HEK293 (cell line): ENCODE results near the gene NCOA6.

Experiments
- BCL6B ChIP-seq: fragments of 450-650 bp; formaldehyde crosslinking; IDR thresholded peaks from 2 replicates; pipeline ENCODE4 v1.5.1; 2017; ENCODE audit warnings: missing biosample characterization, missing genetic modification characterization
- CTCF ChIP-seq: fragments of 450-650 bp; formaldehyde crosslinking; IDR thresholded peaks from 2 replicates; pipeline ENCODE4 v1.5.1; 2016; ENCODE audit warnings: missing biosample characterization, missing genetic modification characterization
- EGR2 ChIP-seq: fragments of 450-650 bp; formaldehyde crosslinking; IDR thresholded peaks from 2 replicates; pipeline ENCODE4 v1.5.1; 2016; ENCODE audit warnings: low read depth, missing biosample characterization, missing genetic modification characterization
- ELK4 ChIP-seq: IDR thresholded peaks from 2 replicates; pipeline ENCODE4 v1.6.1; 2011; ENCODE audit warnings: mild to moderate bottlenecking, low read depth, low read length, borderline replicate concordance
- GLI4 ChIP-seq: fragments of 450-650 bp; formaldehyde crosslinking; IDR thresholded peaks from 2 replicates; pipeline ENCODE4 v1.5.1; 2016; ENCODE audit warnings: missing biosample characterization, missing genetic modification characterization
- GLIS2 ChIP-seq: fragments of 450-650 bp; formaldehyde crosslinking; IDR thresholded peaks from 2 replicates; pipeline ENCODE4 v1.5.1; 2016; ENCODE audit warnings: missing biosample characterization, missing genetic modification characterization
- MZF1 ChIP-seq: fragments of 450-650 bp; formaldehyde crosslinking; IDR thresholded peaks from 2 replicates; pipeline ENCODE4 v1.5.1; 2017; ENCODE audit warnings: missing biosample characterization, missing genetic modification characterization, borderline replicate concordance
- PRDM1 ChIP-seq: fragments of 450-650 bp; formaldehyde crosslinking; IDR thresholded peaks from 2 replicates; pipeline ENCODE4; 2016; ENCODE audit warnings: missing biosample characterization, missing genetic modification characterization
- PRDM10 ChIP-seq: fragments of 450-650 bp; formaldehyde crosslinking; IDR thresholded peaks from 2 replicates; pipeline ENCODE4 v1.5.1; 2016; ENCODE audit warnings: missing biosample characterization, missing genetic modification characterization
- WT1 ChIP-seq: fragments of 450-650 bp; formaldehyde crosslinking; IDR thresholded peaks from 2 replicates; pipeline ENCODE4 v1.5.1; 2016; ENCODE audit warnings: missing biosample characterization, missing genetic modification characterization
- ZBTB17 ChIP-seq: fragments of 450-650 bp; formaldehyde crosslinking; IDR thresholded peaks from 2 replicates; pipeline ENCODE4 v1.5.1; 2016; ENCODE audit warnings: missing biosample characterization, missing genetic modification characterization
- ZBTB48 ChIP-seq: fragments of 450-650 bp; formaldehyde crosslinking; IDR thresholded peaks from 2 replicates; pipeline ENCODE4 v1.5.1; 2016; ENCODE audit warnings: missing biosample characterization, missing genetic modification characterization
- ZBTB8A ChIP-seq: fragments of 450-650 bp; formaldehyde crosslinking; IDR thresholded peaks from 2 replicates; pipeline ENCODE4 v1.5.1; 2016; ENCODE audit warnings: missing biosample characterization, missing genetic modification characterization
- ZFHX2 ChIP-seq: fragments of 450-650 bp; formaldehyde crosslinking; conservative IDR thresholded peaks from 2 replicates; pipeline ENCODE4 v1.5.1; 2016; ENCODE audit warnings: missing biosample characterization, missing genetic modification characterization
- ZFP69B ChIP-seq: fragments of 450-650 bp; formaldehyde crosslinking; IDR thresholded peaks from 2 replicates; pipeline ENCODE4 v1.5.1; 2016; ENCODE audit warnings: missing biosample characterization, missing genetic modification characterization
- ZNF10 ChIP-seq: fragments of 450-650 bp; formaldehyde crosslinking; IDR thresholded peaks from 2 replicates; pipeline ENCODE4 v1.5.1; 2017; ENCODE audit warnings: missing biosample characterization, missing genetic modification characterization
- ZNF140 ChIP-seq: fragments of 450-650 bp; formaldehyde crosslinking; IDR thresholded peaks from 2 replicates; pipeline ENCODE4 v1.5.1; 2016; ENCODE audit warnings: missing biosample characterization, missing genetic modification characterization
- ZNF223 ChIP-seq: fragments of 450-650 bp; formaldehyde crosslinking; IDR thresholded peaks from 2 replicates; pipeline ENCODE4 v1.5.1; 2016; ENCODE audit warnings: missing biosample characterization, missing genetic modification characterization
- ZNF24 ChIP-seq: fragments of 450-650 bp; formaldehyde crosslinking; IDR thresholded peaks from 2 replicates; pipeline ENCODE4 v1.5.1; 2016; ENCODE audit warnings: missing biosample characterization, missing genetic modification characterization
- ZNF324 ChIP-seq: fragments of 450-650 bp; formaldehyde crosslinking; IDR thresholded peaks from 2 replicates; pipeline ENCODE4 v1.5.1; 2016; ENCODE audit warnings: missing biosample characterization, missing genetic modification characterization
- ZNF394 ChIP-seq: fragments of 450-650 bp; formaldehyde crosslinking; IDR thresholded peaks from 2 replicates; pipeline ENCODE4 v1.5.1; 2016; ENCODE audit warnings: missing biosample characterization, missing genetic modification characterization, mild to moderate bottlenecking, moderate library complexity, borderline replicate concordance
- ZNF404 ChIP-seq: fragments of 450-650 bp; formaldehyde crosslinking; IDR thresholded peaks from 2 replicates; pipeline ENCODE4 v1.5.1; 2017; ENCODE audit warnings: missing biosample characterization, missing genetic modification characterization
- ZNF561 ChIP-seq: fragments of 450-650 bp; IDR thresholded peaks from 2 replicates; pipeline ENCODE4 v1.5.1; 2018; ENCODE audit warnings: missing biosample characterization, missing genetic modification characterization, borderline replicate concordance
- ZNF629 ChIP-seq: fragments of 450-650 bp; formaldehyde crosslinking; IDR thresholded peaks from 2 replicates; pipeline ENCODE4 v1.5.1; 2017; ENCODE audit warnings: missing biosample characterization, missing genetic modification characterization
- ZNF777 ChIP-seq: fragments of 450-650 bp; formaldehyde crosslinking; IDR thresholded peaks from 2 replicates; pipeline ENCODE4 v1.5.1; 2017; ENCODE audit warnings: missing biosample characterization, missing genetic modification characterization, borderline replicate concordance
- ZNF785 ChIP-seq: fragments of 450-650 bp; formaldehyde crosslinking; IDR thresholded peaks from 2 replicates; pipeline ENCODE4 v1.5.1; 2016; ENCODE audit warnings: missing biosample characterization, missing genetic modification characterization
- ZNF843 ChIP-seq: fragments of 450-650 bp; formaldehyde crosslinking; IDR thresholded peaks from 2 replicates; pipeline ENCODE4 v1.5.1; 2016; ENCODE audit warnings: missing biosample characterization, missing genetic modification characterization
- ZSCAN4 ChIP-seq: fragments of 450-650 bp; formaldehyde crosslinking; IDR thresholded peaks from 2 replicates; pipeline ENCODE4 v1.5.1; 2017; ENCODE audit warnings: missing biosample characterization, missing genetic modification characterization
- ZSCAN5A ChIP-seq: fragments of 450-650 bp; formaldehyde crosslinking; IDR thresholded peaks from 2 replicates; pipeline ENCODE4 v1.5.1; 2016; ENCODE audit warnings: missing biosample characterization, missing genetic modification characterization

The NCOA6 gene

GRCh38 chr20:34709044-34709830 lies 116.2 kb downstream of the NCOA6 start (continued):
- TF ChIP-seq WT1 (tag by site-specific recombination): peak; percentile 33; the same call in 1 of the 2 replicates
- TF ChIP-seq ZNF404 (tag by site-specific recombination): no peak
- TF ChIP-seq ZFHX2: peak; percentile 98
- peak; percentile 96 for TF ChIP-seq ZBTB8A (tag by site-specific recombination)
- peak; percentile 76 for TF ChIP-seq ZNF223 (tag by site-specific recombination)
- TF ChIP-seq PRDM1 (tag by site-specific recombination): 0 out of 2 replicates have a peak, but pooled peaks have one; percentile 14
- 0 out of 2 replicates have a peak, but pooled peaks have one; percentile 7 for TF ChIP-seq CTCF
- peak; percentile 42; the same call in 1 of the 2 replicates for TF ChIP-seq ZNF394 (tag by site-specific recombination)
- peak; percentile 73; the same call in 1 of the 2 replicates for TF ChIP-seq ZBTB48 (tag by site-specific recombination)
- TF ChIP-seq GLI4: no peak
- TF ChIP-seq ZNF843 (tag by site-specific recombination): 0 out of 2 replicates have a peak, but pooled peaks have one; percentile 20
- peak; percentile 29; the same call in 1 of the 2 replicates for TF ChIP-seq ZNF324 (tag by site-specific recombination)
- TF ChIP-seq ZSCAN5A (tag by site-specific recombination): 0 out of 2 replicates have a peak, but pooled peaks have one; percentile 23
- TF ChIP-seq ZNF561 (tag by site-specific recombination): peak; percentile 19; the same call in 1 of the 2 replicates
- TF ChIP-seq ZNF785: peak; percentile 88; the same call in 1 of the 2 replicates
- no peak for TF ChIP-seq ZNF140
- TF ChIP-seq ZNF777: peak; percentile 68; the same call in 1 of the 2 replicates
- no peak; the same call in 1 of the 2 replicates for TF ChIP-seq MZF1 (tag by site-specific recombination)
- TF ChIP-seq ZFP69B (tag by site-specific recombination): peak; percentile 29; the same call in 1 of the 2 replicates
- TF ChIP-seq GLIS2 (tag by site-specific recombination): peak; percentile 98
- TF ChIP-seq PRDM10 (tag by site-specific recombination): peak; percentile 8
- peak; percentile 97 for TF ChIP-seq EGR2 (tag by site-specific recombination)
- no peak for TF ChIP-seq ELK4
- TF ChIP-seq BCL6B (tag by site-specific recombination): no peak
- no peak for TF ChIP-seq ZNF10
- TF ChIP-seq ZBTB17 (tag by site-specific recombination): peak; percentile 75
- TF ChIP-seq ZSCAN4 (tag by site-specific recombination): peak; percentile 85
- TF ChIP-seq ZNF24 (tag by site-specific recombination): peak; percentile 79
- TF ChIP-seq ZNF629 (tag by site-specific recombination): peak; percentile 84
